AG09319 (cell line): ENCODE measurements around the gene PYGO1.
A peak's percentile ranks its signal among the peaks of the same experiment; 100 is the strongest.
"Not testable (repeated sequence)": the region's sequence is repeated elsewhere in the genome, so short reads cannot be mapped to it uniquely, and the experiment has no call there.

ENCODE experiments used
- DNase-seq: peaks from one replicate; pipeline ENCODE4 v3.0.0-alpha.2; 2010; ENCODE audit warnings: low read depth; ENCODE audit errors: extremely low read depth
- CTCF ChIP-seq: IDR thresholded peaks from 2 replicates; pipeline ENCODE4 v1.5.1; 2011; ENCODE audit warnings: low read depth, mild to moderate bottlenecking, inconsistent platforms, low read length, moderate library complexity

The PYGO1 gene

GRCh38 chr15:55513621-55514413 is 74.3 kb downstream of the PYGO1 start:
- TF ChIP-seq CTCF, result peak; percentile 47
- DNase-seq, result not testable (repeated sequence)

GRCh38 chr15:55513152-55513551 is 75.0 kb downstream of the PYGO1 start:
- no peak for DNase-seq

DNA sequence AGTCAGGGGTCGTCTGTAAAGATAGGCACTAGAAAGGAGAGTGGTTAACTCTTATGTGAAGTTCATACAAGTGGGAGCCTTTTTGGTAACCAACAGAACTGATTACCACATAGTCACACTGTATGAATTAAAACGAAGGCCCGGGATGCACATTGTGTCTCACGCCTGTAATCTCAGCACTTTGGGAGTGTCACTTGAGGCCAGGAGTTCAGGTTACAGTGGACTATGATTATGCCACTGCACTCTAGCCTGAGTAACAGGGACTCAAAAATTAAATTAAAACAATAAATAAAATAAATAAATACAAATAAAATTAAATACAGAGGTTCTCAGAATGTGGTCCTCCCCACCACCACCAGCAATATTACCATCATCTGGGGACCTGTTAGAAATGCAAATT is 80.6 kb downstream of the PYGO1 start:
- no peak for TF ChIP-seq CTCF
- no peak for DNase-seq

More at GRCh38 chr15:55513152-55513551, 75.0 kb downstream of the PYGO1 start:
- TF ChIP-seq CTCF, result no peak

GRCh38 chr15:55505407-55505806 is 82.7 kb downstream of the PYGO1 start:
- not testable (repeated sequence) for DNase-seq

DNA sequence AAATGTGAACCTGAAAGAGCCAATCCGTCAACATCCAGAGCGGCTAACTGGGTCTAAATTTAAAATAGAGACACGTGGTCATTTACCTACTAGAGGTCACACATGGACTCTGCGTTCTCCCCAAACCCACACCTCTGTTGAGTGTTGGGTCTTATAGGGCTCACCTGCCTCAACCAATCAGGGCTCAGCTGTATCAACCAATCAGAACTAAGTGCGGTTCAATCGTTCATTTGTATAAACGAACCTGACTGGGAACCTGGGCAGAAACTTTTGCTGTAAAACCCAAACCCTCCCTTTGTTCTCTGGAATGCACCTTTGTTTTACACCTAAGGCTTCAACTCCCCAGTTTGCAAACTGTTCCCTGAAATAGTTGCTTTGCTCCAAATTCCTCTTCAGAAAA is 89.0 kb downstream of the PYGO1 start:
- no peak for TF ChIP-seq CTCF
- DNase-seq, result no peak

GRCh38 chr15:55498109-55498938 is 89.8 kb downstream of the PYGO1 start:
- DNase-seq, result peak; percentile 38

GRCh38 chr15:55496716-55497115 is 91.4 kb downstream of the PYGO1 start:
- TF ChIP-seq CTCF, result no peak
- DNase-seq, result no peak

GRCh38 chr15:55494931-55495330 is 93.2 kb downstream of the PYGO1 start:
- TF ChIP-seq CTCF, result no peak
- no peak for DNase-seq

- DNase-seq, result not testable (repeated sequence)
These were observed 99.1 kb downstream of the PYGO1 start for GRCh38 chr15:55488952-55489600.
